GM21381 (cell line): ENCODE measurements around the gene SP8.
"Not testable (repeated sequence)": the region's sequence is repeated elsewhere in the genome, so short reads cannot be mapped to it uniquely, and the experiment has no call there.

Experiments used
- ATAC-seq: cut with Tn5 transposase; IDR thresholded peaks from one replicate; pipeline ENCODE4 v1.9.1; 2021; ENCODE audit warnings: mild to moderate bottlenecking, moderate library complexity; ENCODE audit not compliant: unreplicated experiment

Gene SP8

GRCh38 chr7:20786779-20787659, at the start of gene SP8:
Gene SP8, minus strand, starts transcription at chr7:20786886. Its CDS starts 88 bp downstream, at chr7:20786798.
- ATAC-seq: no peak

- ATAC-seq: peak; percentile 67
Measured at GRCh38 chr7:20836424-20836823, 49.7 kb upstream of the SP8 start.

- no peak for ATAC-seq
Measured at GRCh38 chr7:20835111-20835750, 48.5 kb upstream of the SP8 start.

- no peak for ATAC-seq
Measured at GRCh38 chr7:20834656-20835055, 48.0 kb upstream of the SP8 start.

- ATAC-seq: no peak
Measured at GRCh38 chr7:20831956-20832355, 45.3 kb upstream of the SP8 start.

- no peak for ATAC-seq
Measured at GRCh38 chr7:20831451-20831850, 44.8 kb upstream of the SP8 start.

GRCh38 chr7:20828947-20829346, 42.3 kb upstream of the SP8 start:
- no peak for ATAC-seq

GRCh38 chr7:20827172-20827571, 40.5 kb upstream of the SP8 start:
- ATAC-seq: no peak

GRCh38 chr7:20826243-20826642, 39.6 kb upstream of the SP8 start:
- no peak for ATAC-seq

GRCh38 chr7:20825555-20825954, 38.9 kb upstream of the SP8 start:
- no peak for ATAC-seq

- not testable (repeated sequence) for ATAC-seq
Measured at GRCh38 chr7:20821390-20821789, 34.7 kb upstream of the SP8 start.

GRCh38 chr7:20816372-20816959, 29.8 kb upstream of the SP8 start:
- ATAC-seq: no peak

GRCh38 chr7:20804345-20804744, 17.7 kb upstream of the SP8 start:
- ATAC-seq: no peak

- ATAC-seq: no peak
Measured at GRCh38 chr7:20799566-20800366, 13.1 kb upstream of the SP8 start.

GRCh38 chr7:20798694-20799121, 12.0 kb upstream of the SP8 start:
- no peak for ATAC-seq

- ATAC-seq: peak; percentile 87
Measured at GRCh38 chr7:20798081-20798693, 11.5 kb upstream of the SP8 start.

GRCh38 chr7:20797462-20798080, 10.9 kb upstream of the SP8 start:
- ATAC-seq: peak; percentile 64

GRCh38 chr7:20797042-20797461, 10.4 kb upstream of the SP8 start:
- ATAC-seq: no peak

GRCh38 chr7:20796500-20796899, 9.8 kb upstream of the SP8 start:
- ATAC-seq: no peak

GRCh38 chr7:20795881-20796280, 9.2 kb upstream of the SP8 start:
- no peak for ATAC-seq
